H1 (cell line): Measurements from ENCODE around the gene ETV2. TPM values are rescaled to one million over a fixed set of nuclear protein-coding genes. Genes with fewer than 3 reads are reported as not detected.

Source experiments
- CTCF ChIA-PET: fragments of 300-600 bp; sonication (Branson Sonifier 250); formaldehyde crosslinking; loops from one replicate; lab custom pipeline; 2021; ENCODE audit not compliant: partially characterized antibody; lab: Charles Lee
- POLR2A ChIA-PET: fragments of 300-600 bp; sonication (Branson Sonifier 250); formaldehyde crosslinking; loops from one replicate; lab custom pipeline; 2021; ENCODE audit warnings: inconsistent platforms; ENCODE audit not compliant: partially characterized antibody; lab: Charles Lee
- DNase-seq, 2 experiments: peaks; one replicate each; pipeline versions ENCODE4 v3.0.0 to v3.0.0-alpha.2; 2010 to 2022; ENCODE audit warnings: low spot score in 2 of 2, low read depth in 1 of 2, mixed read lengths in 1 of 2
- FAIRE-seq: peaks from 2 replicates; lab custom pipeline; 2011; peaks lifted over from hg19 to GRCh38; lab: Jason Lieb, UNC
- H2AFZ ChIP-seq: 2 replicates; pipeline ENCODE4 v1.8.1; 2012; ENCODE audit warnings: low read length, inconsistent platforms
- H2AK5ac ChIP-seq: 2 replicates; pipeline ENCODE4 v1.6.1; 2013; ENCODE audit warnings: low read depth, low read length
- H2BK120ac ChIP-seq: replicated peaks from 2 replicates; pipeline ENCODE3; 2013; ENCODE audit warnings: low read depth, low read length, inconsistent platforms
- H2BK12ac ChIP-seq: 2 replicates; pipeline ENCODE4 v1.6.1; 2013; ENCODE audit warnings: low read depth, low read length
- H2BK15ac ChIP-seq: 2 replicates; pipeline ENCODE4 v1.6.1; 2013; ENCODE audit warnings: low read length
- H2BK20ac ChIP-seq: 2 replicates; pipeline ENCODE4 v1.6.1; 2013; ENCODE audit warnings: low read length
- H2BK5ac ChIP-seq: 2 replicates; pipeline ENCODE4 v1.6.1; 2013; ENCODE audit warnings: low read depth, low read length
- H3K14ac ChIP-seq: 2 replicates; pipeline ENCODE4 v1.6.1; 2013; ENCODE audit warnings: inconsistent platforms; ENCODE audit not compliant: insufficient read length
- H3K18ac ChIP-seq: 2 replicates; pipeline ENCODE4 v1.6.1; 2013; ENCODE audit warnings: low read length; ENCODE audit errors: extremely low read depth
- H3K23ac ChIP-seq: 2 replicates; pipeline ENCODE4 v1.6.1; 2013; ENCODE audit warnings: inconsistent platforms; ENCODE audit not compliant: insufficient read length
- H3K23me2 ChIP-seq: 2 replicates; pipeline ENCODE4 v1.6.1; 2013; ENCODE audit warnings: low read depth, low read length
- H3K27ac ChIP-seq: 2 replicates; pipeline ENCODE4 v1.6.1; 2011; ENCODE audit warnings: low read depth, low read length, inconsistent platforms
- H3K27me3 ChIP-seq, 4 experiments: replicated peaks in 1 of 4; 1 replicate in 1 of 4; 2 replicates in 3 of 4; pipeline versions ENCODE4 v1.6.1 to v1.8.1; 2011 to 2013; ENCODE audit warnings: low read length in 3 of 4, mild to moderate bottlenecking in 3 of 4, inconsistent platforms in 2 of 4, mixed read lengths in 2 of 4, moderate library complexity in 1 of 4; ENCODE audit not compliant: control insufficient read depth in 3 of 4, insufficient read depth in 3 of 4; ENCODE audit errors: extremely low read depth in 1 of 4
- H3K36me3 ChIP-seq, 4 experiments: 2 replicates each; pipeline versions ENCODE4 v1.6.1 to v1.8.1; 2011 to 2013; ENCODE audit warnings: mild to moderate bottlenecking in 4 of 4, low read length in 3 of 4, moderate library complexity in 2 of 4, control low read depth in 1 of 4, inconsistent platforms in 1 of 4; ENCODE audit not compliant: insufficient read depth in 4 of 4, control insufficient read depth in 2 of 4
- H3K4ac ChIP-seq: replicated peaks from 2 replicates; pipeline ENCODE3; 2013; ENCODE audit warnings: low read length, low read depth, mixed read lengths, inconsistent platforms; ENCODE audit not compliant: insufficient read length
- H3K4me1 ChIP-seq, 4 experiments: replicated peaks in 1 of 4; 1 replicate in 1 of 4; 2 replicates in 3 of 4; pipeline versions ENCODE4 v1.6.1 to v1.8.1; 2011 to 2013; ENCODE audit warnings: low read length in 3 of 4, inconsistent platforms in 2 of 4, mixed read lengths in 1 of 4; ENCODE audit not compliant: insufficient read depth in 4 of 4, control insufficient read depth in 3 of 4
- H3K4me2 ChIP-seq, 2 experiments: 2 replicates each; pipeline versions ENCODE4 v1.6.1 to v1.8.1; 2011 to 2013; ENCODE audit warnings: low read depth in 2 of 2, low read length in 2 of 2, control low read depth in 1 of 2, inconsistent platforms in 1 of 2, mild to moderate bottlenecking in 1 of 2; ENCODE audit not compliant: insufficient read depth in 1 of 2
- H3K4me3 ChIP-seq, 4 experiments: fragments of 200-600, 300-600 bp in 1 of 4; sonication (generic), shearing (Covaris generic), sonication (Bioruptor Twin) in 1 of 4; 2 replicates each; pipeline versions ENCODE4 v1.5.1 to v1.8.1; 2011 to 2016; ENCODE audit warnings: low read length in 4 of 4, low read depth in 3 of 4, control low read depth in 2 of 4, inconsistent platforms in 2 of 4, mild to moderate bottlenecking in 2 of 4, mixed read lengths in 1 of 4, moderate library complexity in 1 of 4; ENCODE audit not compliant: insufficient read depth in 2 of 4; ENCODE audit errors: extremely low read depth in 1 of 4
- H3K56ac ChIP-seq: replicated peaks from 2 replicates; pipeline ENCODE3; 2013; ENCODE audit warnings: low read depth, mild to moderate bottlenecking, mixed read lengths, low read length, inconsistent platforms; ENCODE audit not compliant: insufficient read length
- H3K79me1 ChIP-seq: 2 replicates; pipeline ENCODE4 v1.6.1; 2013; ENCODE audit warnings: low read depth, low read length, control low read depth
- H3K79me2 ChIP-seq, 2 experiments: 2 replicates each; pipeline versions ENCODE4 v1.6.1 to v1.8.1; 2012 to 2013; ENCODE audit warnings: low read length in 2 of 2, mild to moderate bottlenecking in 2 of 2, inconsistent platforms in 1 of 2; ENCODE audit not compliant: insufficient read depth in 2 of 2, control insufficient read depth in 1 of 2
- H3K9ac ChIP-seq, 4 experiments: replicated peaks in 1 of 4; 1 replicate in 1 of 4; 2 replicates in 3 of 4; pipeline versions ENCODE4 v1.6.1 to v1.8.1; 2011 to 2013; ENCODE audit warnings: low read depth in 3 of 4, low read length in 3 of 4, control low read depth in 2 of 4, mild to moderate bottlenecking in 2 of 4, moderate library complexity in 2 of 4, inconsistent platforms in 1 of 4; ENCODE audit errors: extremely low read depth in 1 of 4
- H3K9me3 ChIP-seq, 2 experiments: 2 replicates each; pipeline versions ENCODE4 v1.6.1 to v1.8.1; 2012 to 2013; ENCODE audit warnings: mild to moderate bottlenecking in 2 of 2, moderate library complexity in 2 of 2, control low read depth in 1 of 2, inconsistent platforms in 1 of 2, low read depth in 1 of 2, low read length in 1 of 2, mixed read lengths in 1 of 2; ENCODE audit not compliant: insufficient read depth in 2 of 2
- H4K20me1 ChIP-seq, 2 experiments: replicated peaks in 1 of 2; 2 replicates each; pipeline versions ENCODE3 to v1.8.1; 2011 to 2013; ENCODE audit warnings: inconsistent platforms in 2 of 2, low read length in 2 of 2, mild to moderate bottlenecking in 1 of 2; ENCODE audit not compliant: insufficient read depth in 2 of 2, control insufficient read depth in 1 of 2
- H4K5ac ChIP-seq: 2 replicates; pipeline ENCODE4 v1.6.1; 2013; ENCODE audit warnings: low read length, low read depth, mixed read lengths, inconsistent platforms; ENCODE audit not compliant: insufficient read length
- H4K8ac ChIP-seq: 2 replicates; pipeline ENCODE4 v1.8.0; 2013; ENCODE audit warnings: mild to moderate bottlenecking, moderate library complexity, low read length, inconsistent platforms; ENCODE audit not compliant: insufficient read depth; ENCODE audit errors: extremely low read depth
- H4K91ac ChIP-seq: replicated peaks from 2 replicates; pipeline ENCODE3; 2013; ENCODE audit warnings: low read length, mixed read lengths, inconsistent platforms; ENCODE audit not compliant: insufficient read length
- CHD1 ChIP-seq: IDR thresholded peaks from 2 replicates; pipeline ENCODE4 v1.6.1; 2012; ENCODE audit warnings: low read depth, low read length, improper control_type of control experiment
- HDAC2 ChIP-seq, 2 experiments: fragments of 300-600 bp in 1 of 2; sonication (generic) in 1 of 2; IDR thresholded peaks; 2 replicates each; pipeline ENCODE4 v1.6.1; 2011 to 2012; ENCODE audit warnings: low read depth in 2 of 2, low read length in 2 of 2, mild to moderate bottlenecking in 2 of 2, moderate library complexity in 2 of 2, borderline replicate concordance in 1 of 2, inconsistent platforms in 1 of 2
- JUND ChIP-seq: IDR thresholded peaks from 2 replicates; pipeline ENCODE4 v1.6.1; 2011; ENCODE audit warnings: mild to moderate bottlenecking, improper control_type of control experiment, low read length
- MAX ChIP-seq: IDR thresholded peaks from 2 replicates; pipeline ENCODE4 v1.6.1; 2012; ENCODE audit warnings: inconsistent platforms
- SUZ12 ChIP-seq: fragments of 200-600 bp; sonication (generic); IDR thresholded peaks from 2 replicates; pipeline ENCODE4 v1.6.1; 2012; ENCODE audit warnings: mild to moderate bottlenecking, inconsistent platforms, low read length, moderate library complexity, mixed read lengths
- TAF1 ChIP-seq: IDR thresholded peaks from 2 replicates; pipeline ENCODE4 v1.6.1; 2011; ENCODE audit warnings: mild to moderate bottlenecking, low read depth, low read length
- ZNF274 ChIP-seq: IDR thresholded peaks from 2 replicates; pipeline ENCODE4 v1.7.0; 2012; ENCODE audit warnings: low read length, borderline replicate concordance; ENCODE audit errors: extremely low read depth
- WGBS, 2 experiments: shearing (Covaris generic) in 1 of 2; methylation state at CpG; one replicate each; pipeline versions ENCODE4 v1.1.6 to v1.1.7; 2013 to 2015; ENCODE audit warnings: low lambda C conversion rate in 2 of 2, mixed read lengths in 2 of 2, inconsistent platforms in 1 of 2, low coverage in 1 of 2, missing lambda C conversion rate in 1 of 2; ENCODE audit not compliant: insufficient replicate concordance in 2 of 2, insufficient coverage in 1 of 2, insufficient read length in 1 of 2; ENCODE audit errors: extremely low coverage in 1 of 2, missing lambda C conversion rate in 1 of 2; 5-methylcytosine and 5-hydroxymethylcytosine counted together
- polyA plus RNA-seq, 7 experiments: library from polyadenylated mRNA; depleted of rRNA in 3 of 7; stranded (reverse) in 5 of 7; unstranded in 2 of 7; fragments of >200 nt in 5 of 7; fragments of 200-250 nt in 2 of 7; gene quantifications; 1 replicate in 5 of 7; 2 replicates in 1 of 7; 4 replicates in 1 of 7; pipeline versions ENCODE4 v1.2.1 to v1.2.3, GENCODE V29; 2011 to 2013; ENCODE audit warnings: missing spikeins in 2 of 7, mixed read lengths in 2 of 7
- total RNA-seq: library from RNA; stranded (reverse); fragmentation: NEBNext Ultra II Directional; extraction: Animal tissue kit (Norgen Biotek cat#: 25700); gene quantifications from 2 replicates; pipeline ENCODE4 v1.2.1, GENCODE V29; 2021

ETV2 gene
- total and polyA plus RNA-seq, 2 of the 8 experiments (the other 6 are each of a cell fraction or from before 2014, with no cell fraction given): 0.88 to 1.3 TPM

GRCh38 chr19:35612224-35612558, 29.4 kb upstream of the ETV2 start:
- peaks cover 8% of the 10 kb centered on the region; the same call in 1 of the 2 replicates for H3K23me2 ChIP-seq
- H2BK5ac ChIP-seq: no peak overlapping the region
- CTCF ChIA-PET: interaction anchor here (0.9 to 7.1 kb wide), 6 partner anchors 11 to 100 kb away, joined by 4 to 38 read pairs (median 12); no protein-coding TSS in a partner anchor

More at GRCh38 chr19:35612224-35612558, 29.4 kb upstream of the ETV2 start:
- Histone ChIP-seq H3K27me3 (peaks cover 0 to 3% (median 0%) of the 10 kb centered on the region in 4 experiments; a peak in 1 of 7 replicates), H3K9ac (no peak overlapping the region; a peak in 1 of 7 replicates), H4K20me1 (no peaks in the 10 kb centered on the region), H3K9me3 (peaks cover 5 to 8% of the 10 kb centered on the region in 2 experiments), H3K18ac (no peak overlapping the region; the same call in 1 of the 2 replicates), H2BK20ac (no peak overlapping the region), H3K79me2 (no peaks in the 10 kb centered on the region), H2AFZ (peak overlapping the region; percentile 60; the same call in 1 of the 2 replicates), H3K27ac (no peak overlapping the region), H3K4me3 (peak overlapping the region; percentile 22 to 90 (median 86); a peak in 5 of 8 replicates), H4K91ac (peak overlapping the region; percentile 52), H2AK5ac (no peak overlapping the region), H2BK120ac (no peak overlapping the region), H3K14ac (no peak overlapping the region), H3K23ac (no peak overlapping the region), H2BK15ac (no peak overlapping the region), H3K4me2 (peak overlapping the region; percentile 96 to 98), H2BK12ac (peak overlapping the region; percentile 84; the same call in 1 of the 2 replicates), H4K5ac (peak overlapping the region; percentile 29), H4K8ac (no peak overlapping the region; the same call in 1 of the 2 replicates), H3K56ac (no peak overlapping the region), H3K36me3 (peaks cover 0 to 6% (median 4%) of the 10 kb centered on the region in 4 experiments; a peak in 3 of 8 replicates), H3K4me1 (peaks cover 0 to 4% (median 2%) of the 10 kb centered on the region in 4 experiments; a peak in 4 of 7 replicates), H3K79me1 (no peaks in the 10 kb centered on the region), H3K4ac (no peak overlapping the region)
- TF ChIP-seq TAF1 (no peak), CHD1 (no peak), SUZ12 (no peak), ZNF274 (no peak), JUND (no peak), MAX (no peak), HDAC2 (IDR thresholded peaks at IDR 0.05; ENCODE audit: borderline replicate concordance in 1 of 2, low read depth in 2 of 2, low read length in 2 of 2) (peak in 1 of 2 experiments; percentile 14; a peak in 1 of 4 replicates)
- POLR2A ChIA-PET: interaction anchor here (0.7 to 3.8 kb wide), 12 partner anchors 9 to 117 kb away, joined by 3 to 16 read pairs (median 6); no protein-coding TSS in a partner anchor
- 44% methylated on average over 9 of the region's 9 CpGs; no CpG with 5 or more reads in 1 of the 2 experiments for WGBS, 2 experiments
- DNase-seq (no peak), FAIRE-seq (no peak)
